A673 (cell line): ENCODE data around the gene AK3. TPM values are rescaled to one million over a fixed set of nuclear protein-coding genes. Genes with fewer than 3 reads are reported as not detected.

ENCODE experiments used
- BruUV-seq: library from RNA; stranded (reverse); fragments of 400-500 nt; replicated peaks from 2 replicates; lab custom pipeline; 2021; lab: Mats Ljungman, UMichigan
- CTCF ChIA-PET: fragments of 300-600 bp; sonication (Branson Sonifier 250); formaldehyde crosslinking; loops from one replicate; lab custom pipeline; 2022; ENCODE audit warnings: antibody characterized with exemption; lab: Charles Lee
- POLR2A ChIA-PET: fragments of 300-600 bp; sonication (Branson Sonifier 250); formaldehyde crosslinking; loops from one replicate; lab custom pipeline; 2022; ENCODE audit warnings: antibody characterized with exemption; ENCODE audit not compliant: low non-redundant PET; lab: Charles Lee
- DNase-seq: peaks from one replicate; pipeline ENCODE4 v3.0.0-alpha.2; 2015; ENCODE audit warnings: low spot score
- H3K27ac ChIP-seq: fragments of 200-600 bp; sonication (generic); 2 replicates; pipeline ENCODE4 v1.5.1; 2016; ENCODE audit warnings: mixed run types, low read depth, mild to moderate bottlenecking, mixed read lengths, antibody characterized with exemption, low read length; ENCODE audit not compliant: poor library complexity, severe bottlenecking
- H3K27me3 ChIP-seq: fragments of 200-600 bp; sonication (generic); replicated peaks from 2 replicates; pipeline ENCODE4 v1.6.1; 2017; ENCODE audit warnings: mixed run types, low read depth, mild to moderate bottlenecking, mixed read lengths, antibody characterized with exemption, low read length; ENCODE audit not compliant: insufficient read depth, poor library complexity
- H3K36me3 ChIP-seq: fragments of 200-600 bp; sonication (generic); 2 replicates; pipeline ENCODE4 v1.6.1; 2016; ENCODE audit warnings: mixed run types, mild to moderate bottlenecking, mixed read lengths, antibody characterized with exemption, low read length; ENCODE audit not compliant: insufficient read depth, poor library complexity, severe bottlenecking
- H3K4me1 ChIP-seq: fragments of 200-600 bp; sonication (generic); 2 replicates; pipeline ENCODE4 v1.6.1; 2017; ENCODE audit warnings: mixed run types, mild to moderate bottlenecking, mixed read lengths, antibody characterized with exemption, low read length; ENCODE audit not compliant: insufficient read depth, poor library complexity, severe bottlenecking
- H3K4me3 ChIP-seq: fragments of 200-600 bp; sonication (generic); 2 replicates; pipeline ENCODE4 v1.5.1; 2016; ENCODE audit warnings: low read depth, mixed run types, mild to moderate bottlenecking, mixed read lengths, low read length; ENCODE audit not compliant: poor library complexity, severe bottlenecking
- H3K9me3 ChIP-seq: fragments of 200-600 bp; sonication (generic); 2 replicates; pipeline ENCODE4 v1.6.1; 2016; ENCODE audit warnings: mixed run types, low read depth, mild to moderate bottlenecking, mixed read lengths, antibody characterized with exemption, low read length; ENCODE audit not compliant: poor library complexity, severe bottlenecking
- EZH2 ChIP-seq: fragments of 200-600 bp; sonication (generic); IDR thresholded peaks from 2 replicates; pipeline ENCODE4 v1.6.1; 2017; ENCODE audit warnings: borderline replicate concordance, low read depth, mild to moderate bottlenecking, mixed read lengths, antibody characterized with exemption, low read length; ENCODE audit not compliant: poor library complexity, severe bottlenecking
- intact Hi-C: fragments of 100-400 bp; cut with micrococcal nuclease; formaldehyde crosslinking; loops from one replicate; pipeline ENCODE4 v1.10.0; 2022; ENCODE audit not compliant: unreplicated experiment
- total RNA-seq: library from RNA; stranded (reverse); gene quantifications from 2 replicates; pipeline ENCODE4 v1.2.3, GENCODE V29; 2021
- TF ChIP-seq, protein P1 (sequence below): fragments of 300-800, 200-600 bp; sonication (generic); conservative IDR thresholded peaks from 2 replicates; pipeline ENCODE4 v1.5.1; 2017; ENCODE audit warnings: low read depth, mild to moderate bottlenecking, antibody characterized with exemption, low read length, moderate library complexity, mixed read lengths

AK3 gene
- total RNA-seq, 1 experiment from 2014 or later, result 93.1 TPM

DNA sequence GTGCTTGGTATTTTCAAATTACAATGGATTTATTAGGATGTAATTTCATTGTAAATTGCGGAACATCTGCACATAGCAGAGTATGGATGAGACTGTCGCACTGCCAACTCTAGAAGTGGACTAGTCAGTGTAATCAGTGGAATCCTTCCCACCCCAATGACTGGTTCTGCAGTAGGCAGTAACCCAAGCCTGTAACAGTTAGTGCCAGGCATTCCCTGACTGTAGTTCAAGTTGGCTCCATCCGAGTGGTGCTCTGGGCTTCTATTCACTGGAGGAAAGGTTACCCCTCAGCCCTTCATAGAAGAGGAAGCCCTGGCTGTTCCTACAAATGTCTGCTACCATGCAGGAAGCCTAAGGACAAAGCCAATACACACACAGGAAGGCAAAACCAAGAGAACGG is 23.2 kb downstream of the AK3 start:
- Histone ChIP-seq H3K9me3 (no peaks in the 10 kb centered on the region), H3K4me1 (peaks cover 6% of the 10 kb centered on the region), H3K36me3 (peaks cover 65% of the 10 kb centered on the region), H3K27ac (no peak overlapping the region), H3K4me3 (no peak overlapping the region), H3K27me3 (no peaks in the 10 kb centered on the region)
- ChIA-PET CTCF (no interaction called here), POLR2A (interaction anchor here (0.7 kb wide), 1 partner anchor 909 kb away, joined by 3 read pairs; no protein-coding TSS in a partner anchor)
- TF ChIP-seq, protein P1, sequence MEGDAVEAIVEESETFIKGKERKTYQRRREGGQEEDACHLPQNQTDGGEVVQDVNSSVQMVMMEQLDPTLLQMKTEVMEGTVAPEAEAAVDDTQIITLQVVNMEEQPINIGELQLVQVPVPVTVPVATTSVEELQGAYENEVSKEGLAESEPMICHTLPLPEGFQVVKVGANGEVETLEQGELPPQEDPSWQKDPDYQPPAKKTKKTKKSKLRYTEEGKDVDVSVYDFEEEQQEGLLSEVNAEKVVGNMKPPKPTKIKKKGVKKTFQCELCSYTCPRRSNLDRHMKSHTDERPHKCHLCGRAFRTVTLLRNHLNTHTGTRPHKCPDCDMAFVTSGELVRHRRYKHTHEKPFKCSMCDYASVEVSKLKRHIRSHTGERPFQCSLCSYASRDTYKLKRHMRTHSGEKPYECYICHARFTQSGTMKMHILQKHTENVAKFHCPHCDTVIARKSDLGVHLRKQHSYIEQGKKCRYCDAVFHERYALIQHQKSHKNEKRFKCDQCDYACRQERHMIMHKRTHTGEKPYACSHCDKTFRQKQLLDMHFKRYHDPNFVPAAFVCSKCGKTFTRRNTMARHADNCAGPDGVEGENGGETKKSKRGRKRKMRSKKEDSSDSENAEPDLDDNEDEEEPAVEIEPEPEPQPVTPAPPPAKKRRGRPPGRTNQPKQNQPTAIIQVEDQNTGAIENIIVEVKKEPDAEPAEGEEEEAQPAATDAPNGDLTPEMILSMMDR, result no peak
- TF ChIP-seq EZH2, result no peak
- intact Hi-C loops, result no loop called here
- BruUV-seq, result no TSS peak
- DNase-seq, result no peak

DNA sequence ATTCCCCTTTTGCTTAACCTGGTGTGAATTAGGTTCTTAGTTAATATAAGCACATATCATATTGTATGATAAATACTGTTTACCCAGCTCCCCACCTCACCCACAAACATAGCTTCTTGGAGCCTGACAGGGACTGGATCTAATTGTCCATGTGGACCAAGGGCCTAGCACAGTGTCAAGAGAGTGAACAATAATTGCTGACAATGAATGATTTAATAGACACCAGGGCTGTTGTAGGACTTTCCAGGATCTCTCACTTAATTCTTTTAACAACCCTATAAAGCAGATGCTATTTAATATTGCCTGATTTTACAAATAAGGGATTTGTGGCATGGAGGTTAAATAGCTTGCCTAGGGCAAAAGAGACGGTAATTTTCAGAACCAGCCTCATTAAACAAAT is 24.8 kb downstream of the AK3 start:
- H3K36me3 ChIP-seq, result peaks cover 69% of the 10 kb centered on the region
- TF ChIP-seq, protein P1, result no peak
- no peak for TF ChIP-seq EZH2
- no peak overlapping the region for H3K27ac ChIP-seq
- intact Hi-C loops, result no loop called here
- no peak for DNase-seq
- H3K9me3 ChIP-seq, result no peaks in the 10 kb centered on the region
- POLR2A ChIA-PET, result no interaction called here
- H3K4me3 ChIP-seq, result no peak overlapping the region
- no TSS peak for BruUV-seq
- peaks cover 6% of the 10 kb centered on the region for H3K4me1 ChIP-seq
- H3K27me3 ChIP-seq, result no peaks in the 10 kb centered on the region
- CTCF ChIA-PET, result no interaction called here

DNA sequence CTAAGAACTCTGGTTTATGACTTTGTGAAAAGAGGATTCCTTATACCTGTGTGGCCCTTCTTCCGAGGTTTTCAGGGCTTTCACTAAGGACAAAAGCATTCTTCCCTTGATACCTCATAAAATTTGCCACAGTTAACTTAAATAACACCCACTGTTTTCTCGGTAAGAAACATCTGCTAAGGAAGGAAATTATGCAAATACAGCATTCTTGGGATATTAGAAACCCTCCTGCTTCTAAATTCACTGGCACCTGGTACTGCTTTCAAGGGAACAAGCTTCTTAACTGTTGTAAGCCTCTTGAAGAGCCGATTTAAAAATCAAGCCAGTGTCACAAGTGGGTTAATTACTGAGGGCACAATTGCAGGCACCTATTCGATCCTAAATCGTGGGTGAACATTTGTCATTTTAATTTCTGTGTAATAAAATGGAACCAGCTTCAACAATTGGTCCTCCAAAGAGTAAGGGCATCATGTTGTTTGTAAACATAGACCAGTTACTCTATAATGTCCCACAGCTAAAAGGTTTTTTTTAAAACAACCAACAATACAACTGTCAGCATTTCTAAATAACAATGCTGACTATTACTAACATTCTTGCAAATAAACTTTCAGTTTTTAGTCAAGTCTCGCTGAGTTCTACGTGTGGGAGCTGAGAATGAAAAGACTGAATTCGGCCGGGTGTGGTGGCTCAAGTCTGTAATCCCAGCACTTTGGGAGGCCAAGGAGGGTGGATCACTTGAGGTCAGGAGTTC is 26.6 kb downstream of the AK3 start:
- peaks cover 6% of the 10 kb centered on the region for H3K4me1 ChIP-seq
- POLR2A ChIA-PET, result interaction anchor here (0.7 kb wide), 1 partner anchor 9 kb away, joined by 11 read pairs; no protein-coding TSS in a partner anchor
- H3K27ac ChIP-seq, result no peak overlapping the region
- TF ChIP-seq, protein P1, result no peak
- no peak for TF ChIP-seq EZH2
- H3K4me3 ChIP-seq, result no peak overlapping the region
- no peaks in the 10 kb centered on the region for H3K27me3 ChIP-seq
- peak; percentile 58 for DNase-seq
- CTCF ChIA-PET, result no interaction called here
- intact Hi-C loops, result no loop called here
- H3K36me3 ChIP-seq, result peaks cover 67% of the 10 kb centered on the region
- H3K9me3 ChIP-seq, result no peaks in the 10 kb centered on the region
- BruUV-seq, result no TSS peak
